GM19438 (cell line): ENCODE data around the gene FAM187B.

ENCODE experiments used
- ATAC-seq: cut with Tn5 transposase; IDR thresholded peaks from one replicate; pipeline ENCODE4 v1.9.1; 2021; ENCODE audit warnings: low read depth; ENCODE audit not compliant: unreplicated experiment

The FAM187B gene

GRCh38 chr19:35264268-35265125 is 36.0 kb upstream of the FAM187B start:
- ATAC-seq: no peak

GRCh38 chr19:35262101-35262761 is 33.7 kb upstream of the FAM187B start:
- ATAC-seq: no peak

GRCh38 chr19:35261356-35262100 is 33.0 kb upstream of the FAM187B start:
- ATAC-seq: no peak

- ATAC-seq: no peak
Measured at GRCh38 chr19:35260694-35261304, 32.3 kb upstream of the FAM187B start.

- no peak for ATAC-seq
Measured at GRCh38 chr19:35257113-35257461, 28.5 kb upstream of the FAM187B start.

- ATAC-seq: no peak
Measured at GRCh38 chr19:35256566-35256965, 28.0 kb upstream of the FAM187B start.

GRCh38 chr19:35254341-35255297 is 26.1 kb upstream of the FAM187B start:
- no peak for ATAC-seq

GRCh38 chr19:35253316-35254286 is 25.1 kb upstream of the FAM187B start:
- no peak for ATAC-seq

GRCh38 chr19:35251456-35251855 is 22.9 kb upstream of the FAM187B start:
- ATAC-seq: no peak

- no peak for ATAC-seq
Measured at GRCh38 chr19:35249848-35250711, 21.5 kb upstream of the FAM187B start.

GRCh38 chr19:35249146-35249847 is 20.8 kb upstream of the FAM187B start:
- no peak for ATAC-seq

GRCh38 chr19:35248310-35249145 is 20.0 kb upstream of the FAM187B start, which contains the start of gene LSR:
TSS of gene LSR (plus strand) at chr19:35249002. CDS start at chr19:35249023, 21 bp downstream.
- ATAC-seq: peak; percentile 76

- peak; percentile 47 for ATAC-seq
Measured at GRCh38 chr19:35247526-35248309, 19.2 kb upstream of the FAM187B start.

GRCh38 chr19:35246466-35247092 is 18.0 kb upstream of the FAM187B start:
- ATAC-seq: no peak

GRCh38 chr19:35241417-35241816 is 12.9 kb upstream of the FAM187B start:
- ATAC-seq: no peak
